Mammary epithelial cell (primary cell): ENCODE data around the gene KMT2D.
A peak's percentile ranks its signal among the peaks of the same experiment; 100 is the strongest.

ENCODE experiments used
- EZH2 ChIP-seq: IDR thresholded peaks from 2 replicates; pipeline ENCODE4 v1.6.1; 2012; ENCODE audit warnings: low read length, inconsistent platforms, borderline replicate concordance
- TF ChIP-seq, protein P1 (sequence below), 2 donors: IDR thresholded peaks in 1 of 2; conservative IDR thresholded peaks in 1 of 2; 2 replicates each; pipeline ENCODE4 v1.5.1; 2011 to 2012; ENCODE audit warnings: inconsistent platforms in 2 of 2, low read length in 2 of 2, mild to moderate bottlenecking in 2 of 2, control low read depth in 1 of 2, low read depth in 1 of 2; ENCODE audit not compliant: insufficient read depth in 1 of 2; ENCODE audit errors: extremely low read depth in 1 of 2

DNA sequence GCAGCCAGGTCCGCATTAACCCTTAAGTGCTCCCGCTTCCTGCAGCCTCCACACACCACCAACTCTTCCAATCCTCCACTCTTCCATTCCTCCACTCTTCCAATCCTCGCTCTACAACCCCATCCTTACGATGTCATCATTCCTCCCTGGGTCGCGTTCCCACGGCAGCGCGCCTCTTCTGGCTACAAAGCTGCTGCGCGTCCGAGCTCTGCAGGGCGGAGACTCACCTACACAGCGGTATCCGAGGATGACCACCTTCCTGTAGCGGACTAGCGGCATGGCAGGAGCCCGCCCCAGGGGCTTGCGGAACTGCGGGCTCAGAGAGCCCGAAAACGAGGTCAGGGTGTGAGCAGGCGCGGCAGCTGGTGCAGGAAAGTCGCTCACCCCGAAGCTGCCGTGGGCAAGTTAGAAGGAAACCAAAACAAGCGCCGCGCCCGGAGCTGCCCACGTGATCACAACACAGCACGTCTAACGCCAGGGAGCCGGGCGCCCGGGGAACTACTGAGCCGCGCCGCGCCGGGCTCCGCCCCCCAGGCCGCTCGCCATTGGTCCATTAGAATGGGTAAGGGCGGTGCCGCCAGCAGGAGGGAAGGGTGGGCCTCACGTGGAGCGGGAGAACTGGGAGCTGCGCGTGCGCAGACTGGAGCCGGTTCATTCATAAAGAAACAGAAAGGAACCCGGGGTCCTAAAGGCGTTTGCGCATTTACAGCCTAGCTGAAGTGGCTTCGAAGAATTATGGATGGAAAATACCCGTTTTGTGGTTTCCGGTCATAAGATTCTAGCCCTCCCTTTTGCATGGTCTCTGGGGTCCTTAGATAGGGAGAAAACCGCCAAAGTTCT lies 9.1 kb upstream of the KMT2D start, which contains the start of gene RHEBL1:
- TF ChIP-seq, protein P1, sequence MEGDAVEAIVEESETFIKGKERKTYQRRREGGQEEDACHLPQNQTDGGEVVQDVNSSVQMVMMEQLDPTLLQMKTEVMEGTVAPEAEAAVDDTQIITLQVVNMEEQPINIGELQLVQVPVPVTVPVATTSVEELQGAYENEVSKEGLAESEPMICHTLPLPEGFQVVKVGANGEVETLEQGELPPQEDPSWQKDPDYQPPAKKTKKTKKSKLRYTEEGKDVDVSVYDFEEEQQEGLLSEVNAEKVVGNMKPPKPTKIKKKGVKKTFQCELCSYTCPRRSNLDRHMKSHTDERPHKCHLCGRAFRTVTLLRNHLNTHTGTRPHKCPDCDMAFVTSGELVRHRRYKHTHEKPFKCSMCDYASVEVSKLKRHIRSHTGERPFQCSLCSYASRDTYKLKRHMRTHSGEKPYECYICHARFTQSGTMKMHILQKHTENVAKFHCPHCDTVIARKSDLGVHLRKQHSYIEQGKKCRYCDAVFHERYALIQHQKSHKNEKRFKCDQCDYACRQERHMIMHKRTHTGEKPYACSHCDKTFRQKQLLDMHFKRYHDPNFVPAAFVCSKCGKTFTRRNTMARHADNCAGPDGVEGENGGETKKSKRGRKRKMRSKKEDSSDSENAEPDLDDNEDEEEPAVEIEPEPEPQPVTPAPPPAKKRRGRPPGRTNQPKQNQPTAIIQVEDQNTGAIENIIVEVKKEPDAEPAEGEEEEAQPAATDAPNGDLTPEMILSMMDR (conservative IDR thresholded peaks at IDR 0.05 in 1 of 2, IDR thresholded peaks at IDR 0.05 in 1 of 2; ENCODE audit: extremely low read depth in 1 of 2, insufficient read depth in 1 of 2, low read depth in 1 of 2, low read length in 2 of 2), result peak in 1 of 2 donors; percentile 30
- no peak for TF ChIP-seq EZH2
